Measurements from ENCODE around the gene ATP6V1G2. TPM values are rescaled to one million over a fixed set of nuclear protein-coding genes. Genes with fewer than 3 reads are reported as not detected.
A peak's percentile ranks its signal among the peaks of the same experiment; 100 is the strongest.

Gene ATP6V1G2
- total RNA-seq, 1 experiment from 2014 or later: 3.1 TPM

- ChIA-PET POLR2A (ENCODE audit: low non-redundant PET) (no interaction called here), CTCF (no interaction called here)
- intact Hi-C loops (cut with micrococcal nuclease; ENCODE audit: unreplicated experiment): no loop called here
- no peaks in the 10 kb centered on the region for H3K27me3 ChIP-seq (replicated peaks; ENCODE audit: insufficient read depth, low read depth, low read length, poor library complexity)
- H3K4me3 ChIP-seq (ENCODE audit: low read depth, low read length, poor library complexity, severe bottlenecking): no peak overlapping the region
- H3K4me1 ChIP-seq (ENCODE audit: insufficient read depth, low read length, poor library complexity, severe bottlenecking): peaks cover 5% of the 10 kb centered on the region
- H3K36me3 ChIP-seq (ENCODE audit: insufficient read depth, low read length, poor library complexity, severe bottlenecking): no peaks in the 10 kb centered on the region
- no peak for TF ChIP-seq EZH2 (IDR thresholded peaks at IDR 0.05; ENCODE audit: borderline replicate concordance, low read depth, low read length, poor library complexity, severe bottlenecking)
- TF ChIP-seq CTCF (conservative IDR thresholded peaks at IDR 0.05; ENCODE audit: low read depth, low read length): no peak
- no peaks in the 10 kb centered on the region for H3K9me3 ChIP-seq (ENCODE audit: low read depth, low read length, poor library complexity, severe bottlenecking)
- DNase-seq (ENCODE audit: low spot score): no peak
- BruUV-seq (replicated peaks): no TSS peak
- no peak overlapping the region for H3K27ac ChIP-seq (ENCODE audit: low read depth, low read length, poor library complexity, severe bottlenecking)
Measured at GRCh38 chr6:31577579-31577966, 31.2 kb upstream of the ATP6V1G2 start.

- intact Hi-C loops (cut with micrococcal nuclease; ENCODE audit: unreplicated experiment): no loop called here
- no peak overlapping the region for H3K27ac ChIP-seq (ENCODE audit: low read depth, low read length, poor library complexity, severe bottlenecking)
- H3K4me1 ChIP-seq (ENCODE audit: insufficient read depth, low read length, poor library complexity, severe bottlenecking): peaks cover 5% of the 10 kb centered on the region
- ChIA-PET CTCF (no interaction called here), POLR2A (ENCODE audit: low non-redundant PET) (no interaction called here)
- H3K27me3 ChIP-seq (replicated peaks; ENCODE audit: insufficient read depth, low read depth, low read length, poor library complexity): no peaks in the 10 kb centered on the region
- H3K9me3 ChIP-seq (ENCODE audit: low read depth, low read length, poor library complexity, severe bottlenecking): no peaks in the 10 kb centered on the region
- TF ChIP-seq EZH2 (IDR thresholded peaks at IDR 0.05; ENCODE audit: borderline replicate concordance, low read depth, low read length, poor library complexity, severe bottlenecking) (no peak), CTCF (conservative IDR thresholded peaks at IDR 0.05; ENCODE audit: low read depth, low read length) (no peak)
- DNase-seq (ENCODE audit: low spot score): no peak
- no peaks in the 10 kb centered on the region for H3K36me3 ChIP-seq (ENCODE audit: insufficient read depth, low read length, poor library complexity, severe bottlenecking)
- BruUV-seq (replicated peaks): no TSS peak
- H3K4me3 ChIP-seq (ENCODE audit: low read depth, low read length, poor library complexity, severe bottlenecking): no peak overlapping the region
Measured at GRCh38 chr6:31576897-31577578, 30.6 kb upstream of the ATP6V1G2 start.

GRCh38 chr6:31575952-31576685 lies 29.7 kb upstream of the ATP6V1G2 start:
- DNase-seq (ENCODE audit: low spot score): peak; percentile 45
- Histone ChIP-seq H3K36me3 (ENCODE audit: insufficient read depth, low read length, poor library complexity, severe bottlenecking) (no peaks in the 10 kb centered on the region), H3K9me3 (ENCODE audit: low read depth, low read length, poor library complexity, severe bottlenecking) (no peaks in the 10 kb centered on the region), H3K4me1 (ENCODE audit: insufficient read depth, low read length, poor library complexity, severe bottlenecking) (peaks cover 5% of the 10 kb centered on the region), H3K27me3 (replicated peaks; ENCODE audit: insufficient read depth, low read depth, low read length, poor library complexity) (no peaks in the 10 kb centered on the region), H3K27ac (ENCODE audit: low read depth, low read length, poor library complexity, severe bottlenecking) (no peak overlapping the region), H3K4me3 (ENCODE audit: low read depth, low read length, poor library complexity, severe bottlenecking) (no peak overlapping the region)
- intact Hi-C loops (cut with micrococcal nuclease; ENCODE audit: unreplicated experiment): no loop called here
- ChIA-PET POLR2A (ENCODE audit: low non-redundant PET) (no interaction called here), CTCF (no interaction called here)
- no TSS peak for BruUV-seq (replicated peaks)
- TF ChIP-seq EZH2 (IDR thresholded peaks at IDR 0.05; ENCODE audit: borderline replicate concordance, low read depth, low read length, poor library complexity, severe bottlenecking): no peak
- TF ChIP-seq CTCF (conservative IDR thresholded peaks at IDR 0.05; ENCODE audit: low read depth, low read length): no peak

Data from A673 (cell line).